GM19238 (cell line): ENCODE results near the gene PPP1R13L.

ENCODE experiments used
- DNase-seq: peaks from one replicate; pipeline ENCODE4 v3.0.0; 2011; ENCODE audit warnings: low spot score; ENCODE audit not compliant: insufficient read length

The PPP1R13L gene

DNA sequence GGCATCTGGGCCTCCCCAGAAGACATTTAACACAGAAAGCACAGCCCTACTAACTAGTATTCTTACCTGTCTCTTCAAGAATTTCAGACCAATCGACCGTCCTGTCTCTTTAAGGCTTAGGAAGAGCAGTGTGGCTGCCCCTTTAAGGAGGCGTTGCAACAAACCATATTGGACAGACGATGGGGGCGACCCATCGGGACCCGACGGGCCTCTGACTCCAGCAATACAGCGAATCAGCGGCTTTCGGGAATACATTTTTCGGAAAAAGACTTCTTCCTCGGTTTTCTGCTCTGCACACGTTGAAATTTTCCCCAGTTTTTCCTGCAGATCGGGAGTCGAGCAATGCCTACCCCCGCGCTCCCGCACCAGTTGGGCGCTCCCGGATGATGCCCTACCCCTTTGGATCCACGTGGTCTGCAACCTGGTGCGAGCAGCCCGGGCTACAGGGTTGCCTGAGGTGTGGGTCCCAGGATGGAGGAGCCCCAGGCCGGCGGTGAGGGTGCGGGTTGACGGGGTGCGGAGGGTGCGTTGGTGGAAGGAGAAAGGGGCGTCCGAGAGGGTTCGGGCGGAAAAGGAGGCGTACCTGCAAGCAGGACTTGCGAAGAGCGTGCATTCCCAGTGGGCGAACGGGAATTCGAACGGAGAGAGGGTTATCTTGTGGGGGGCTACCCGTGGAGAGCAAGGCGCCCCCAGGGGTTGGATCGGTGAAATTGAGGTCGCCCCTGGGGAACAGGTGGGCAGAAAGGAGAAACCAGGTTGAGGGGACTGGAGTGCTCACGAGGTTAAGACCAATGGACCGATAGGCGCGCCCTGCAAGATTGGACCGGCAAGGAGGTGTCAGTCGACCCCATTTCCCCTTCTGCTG lies 1.6 kb upstream of the PPP1R13L start, which contains the start of gene POLR1G:
Gene POLR1G, plus strand, starts transcription at position 419 of the 865 bp plus-strand sequence. Its CDS starts 53 bp downstream, at position 472.
- DNase-seq = peak; percentile 93

DNA sequence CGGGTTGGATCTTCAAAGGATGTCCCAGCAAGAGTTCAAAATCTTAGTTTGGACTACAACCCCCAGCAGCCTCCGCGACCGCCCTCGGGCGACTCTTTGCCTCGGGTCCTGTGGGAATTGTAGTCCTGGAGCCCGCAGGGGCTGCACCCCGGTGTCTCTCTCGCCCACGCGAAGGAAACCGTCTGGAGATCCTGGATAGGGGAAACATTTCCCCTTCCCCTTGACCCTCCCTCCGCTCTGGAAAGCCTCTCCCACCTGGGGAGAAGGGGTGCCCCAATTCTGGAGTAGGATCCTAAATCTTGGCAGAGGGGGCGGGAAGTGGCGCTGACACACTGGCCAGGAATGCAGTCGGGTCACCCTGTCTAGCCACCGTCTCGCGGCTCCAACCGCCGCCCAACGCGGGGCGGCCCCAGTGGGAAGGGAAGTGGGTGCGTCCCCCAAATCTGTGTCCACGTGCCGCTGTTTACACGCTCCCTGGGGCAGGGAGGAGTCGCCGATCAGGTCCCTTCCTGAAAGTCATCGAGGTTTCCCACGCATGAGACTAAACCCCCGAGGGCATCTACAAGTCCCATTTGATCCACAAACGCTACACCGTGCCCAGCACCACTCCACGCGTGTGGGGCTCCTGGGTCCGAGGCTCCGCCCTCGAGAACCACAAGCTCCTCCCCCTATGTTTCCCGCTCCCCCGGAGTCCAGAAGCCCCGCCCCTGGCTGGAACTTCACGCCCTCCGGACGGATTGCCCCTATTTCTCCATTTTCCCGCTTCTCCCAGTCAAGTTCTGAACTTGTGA lies 761 bp upstream of the PPP1R13L start:
- DNase-seq = peak; percentile 92

DNA sequence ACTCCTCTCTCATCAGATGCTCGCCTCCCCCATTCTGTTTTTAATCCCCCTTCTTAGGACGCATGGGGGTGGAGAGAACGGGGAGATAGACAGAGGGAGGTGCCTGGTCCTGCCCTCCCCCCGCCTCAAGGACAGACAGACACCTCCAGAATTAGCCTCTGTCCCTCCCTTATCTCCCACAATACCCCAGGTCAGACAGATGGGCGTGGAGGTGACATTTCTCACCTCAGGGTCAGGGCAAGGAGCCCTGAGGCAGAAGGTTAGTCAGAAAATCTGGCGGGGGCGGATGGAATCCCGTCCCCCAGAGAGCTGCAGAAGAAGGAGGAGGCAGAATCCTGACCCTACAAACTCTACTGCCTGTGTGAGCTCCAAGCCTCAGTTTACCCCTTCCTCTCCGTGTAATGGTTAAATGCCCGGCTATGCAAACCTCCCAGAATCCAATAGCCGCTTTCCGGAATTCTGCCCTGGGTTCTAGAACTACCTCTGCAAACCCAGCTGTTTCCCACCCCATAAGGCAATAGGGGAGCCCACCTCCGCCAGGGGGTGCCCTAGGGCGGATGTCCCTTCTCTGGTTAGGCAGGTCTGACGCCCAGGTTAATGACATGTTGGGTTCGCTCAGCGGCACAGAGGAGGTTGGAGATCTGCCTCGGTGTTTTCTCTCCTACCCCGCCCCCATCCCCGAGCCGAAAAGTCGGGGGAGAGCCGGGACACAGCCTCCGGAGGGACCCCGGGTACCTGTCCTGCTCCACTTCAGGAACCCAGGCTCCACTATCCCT lies 900 bp downstream of the PPP1R13L start:
- peak; percentile 72 for DNase-seq

DNA sequence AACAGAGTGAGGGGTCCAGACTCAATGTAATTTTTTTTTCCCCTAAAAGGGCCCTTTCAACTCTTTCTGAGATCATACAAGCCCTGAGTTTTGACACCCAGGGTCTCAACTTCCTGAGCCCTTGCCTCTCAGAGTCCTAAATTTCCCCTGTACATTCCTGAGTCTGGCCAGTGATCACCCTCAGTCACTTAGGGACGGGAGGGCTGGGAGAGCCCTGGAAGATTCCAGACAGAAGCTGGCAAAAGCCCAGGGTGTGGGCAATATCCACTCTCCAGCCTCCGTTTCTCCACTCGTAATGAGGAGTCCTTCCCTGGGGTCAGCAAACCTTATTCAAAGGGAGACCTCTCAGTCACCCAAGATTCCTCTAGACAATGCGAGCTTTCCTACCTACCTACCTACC lies 1.6 kb downstream of the PPP1R13L start:
- DNase-seq = no peak

DNA sequence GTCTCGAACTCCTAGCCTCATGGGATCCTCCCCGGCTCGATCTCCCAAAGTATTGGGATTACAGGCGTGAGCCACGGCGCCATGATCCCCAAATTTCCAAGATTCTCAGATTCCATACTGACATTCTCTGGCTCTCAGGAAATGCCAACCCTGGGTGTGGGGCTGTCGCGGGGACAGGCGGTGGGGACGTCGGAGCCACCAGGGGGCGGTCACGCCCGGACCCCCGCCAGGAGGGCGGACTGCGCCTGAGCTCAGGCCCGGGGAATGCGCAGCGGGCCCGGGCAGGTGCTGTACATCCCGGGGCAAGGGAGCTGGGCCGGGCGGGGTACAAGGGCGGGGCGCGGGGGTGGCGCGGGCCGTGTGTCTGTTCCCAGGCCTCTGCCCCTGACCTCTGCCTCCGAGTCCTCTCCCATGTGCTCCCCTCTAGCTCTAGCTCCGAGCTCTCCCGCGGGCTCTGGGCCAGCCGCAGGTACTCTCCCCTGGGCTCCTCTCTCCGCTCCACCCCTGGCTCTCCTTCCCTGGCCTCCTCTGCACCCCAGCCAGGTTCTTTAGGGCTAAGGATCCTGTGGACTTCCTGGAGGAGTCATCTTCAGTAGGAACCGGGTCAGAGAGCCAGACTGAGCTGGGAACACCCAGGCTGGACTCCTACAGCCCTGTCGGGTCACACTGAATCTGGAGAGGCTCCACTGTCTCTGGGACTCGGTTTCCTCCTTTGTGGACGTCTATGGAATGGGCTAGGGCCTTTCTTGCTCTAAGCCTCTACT lies 2.4 kb downstream of the PPP1R13L start:
- DNase-seq = no peak

DNA sequence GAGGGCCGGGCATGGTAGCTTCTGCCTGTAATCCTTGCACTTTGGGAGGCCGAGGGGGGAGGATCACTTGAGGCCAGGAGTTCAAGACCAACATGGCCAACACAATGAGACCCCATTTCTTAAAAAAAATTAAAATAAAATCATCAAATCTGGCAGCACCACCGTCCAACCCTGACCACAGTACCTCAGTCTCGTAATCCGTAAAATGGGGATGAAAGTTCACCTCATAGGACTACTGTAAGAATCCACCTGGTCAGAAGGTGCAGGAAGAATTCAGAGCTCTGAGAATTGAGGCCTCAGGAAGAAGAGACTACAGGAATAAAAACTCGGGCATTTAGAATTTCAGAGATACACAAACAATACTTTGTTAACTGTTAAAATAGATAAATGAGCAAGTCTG lies 3.1 kb downstream of the PPP1R13L start:
- DNase-seq = no peak

DNA sequence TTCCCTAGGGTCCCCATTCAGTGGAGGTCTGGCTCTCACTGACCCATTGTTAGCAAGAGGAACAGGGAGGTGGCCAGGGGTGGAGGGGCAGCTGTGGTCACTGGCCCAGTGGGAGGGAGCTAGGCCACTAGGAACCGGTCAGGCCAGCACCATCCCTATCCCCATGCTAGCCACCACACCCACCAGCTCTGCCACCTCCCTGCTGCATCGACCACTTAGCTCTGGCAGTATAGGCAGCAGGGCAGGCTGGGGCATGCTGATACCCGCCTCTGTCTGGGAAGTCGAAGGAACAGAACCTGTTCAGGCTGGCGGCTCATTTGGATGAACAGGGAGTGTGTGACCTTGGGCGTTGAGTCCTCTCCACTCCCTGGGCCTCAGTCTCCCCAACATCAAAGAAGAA lies 4.7 kb downstream of the PPP1R13L start:
- no peak for DNase-seq

DNA sequence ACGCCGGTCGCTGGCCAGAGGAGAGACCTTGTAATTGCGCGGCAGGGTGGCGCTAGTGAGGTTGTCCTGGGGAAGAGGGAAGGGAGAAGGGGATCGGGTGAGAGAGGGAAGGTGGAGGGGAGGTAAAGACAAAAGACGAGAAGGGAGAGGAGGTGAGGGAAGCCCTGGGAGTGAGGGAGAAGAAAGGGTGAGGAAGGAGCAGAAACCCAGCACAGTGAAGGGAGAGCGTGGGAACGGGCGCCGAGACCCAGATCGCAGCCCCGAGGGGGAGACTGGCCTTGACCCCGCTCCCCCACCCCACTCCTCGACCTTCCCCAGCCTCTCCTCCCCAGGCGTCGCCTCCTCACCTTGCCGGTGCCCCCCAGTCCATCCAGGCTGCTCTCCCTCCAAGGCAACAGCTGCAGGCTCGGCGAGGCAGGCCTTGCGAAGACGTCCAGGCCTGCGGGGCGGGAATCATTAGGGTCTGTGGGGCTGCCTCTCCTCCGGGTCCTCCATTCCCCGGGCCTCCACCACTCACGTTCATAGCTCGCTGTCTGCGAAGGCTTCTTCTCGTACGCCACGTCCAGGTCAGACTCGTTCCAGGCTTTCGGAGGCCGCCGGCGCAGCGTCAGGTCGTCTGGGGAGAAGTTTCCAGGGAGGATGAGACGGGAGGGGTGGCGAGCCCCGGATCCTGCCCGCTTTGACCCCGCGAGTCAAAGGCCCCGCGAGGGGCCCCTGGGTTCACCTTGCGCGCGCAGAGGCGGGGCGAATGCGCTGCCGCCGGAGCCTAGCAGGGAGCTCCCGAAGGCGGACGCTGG lies 8.8 kb downstream of the PPP1R13L start:
- DNase-seq = no peak

DNA sequence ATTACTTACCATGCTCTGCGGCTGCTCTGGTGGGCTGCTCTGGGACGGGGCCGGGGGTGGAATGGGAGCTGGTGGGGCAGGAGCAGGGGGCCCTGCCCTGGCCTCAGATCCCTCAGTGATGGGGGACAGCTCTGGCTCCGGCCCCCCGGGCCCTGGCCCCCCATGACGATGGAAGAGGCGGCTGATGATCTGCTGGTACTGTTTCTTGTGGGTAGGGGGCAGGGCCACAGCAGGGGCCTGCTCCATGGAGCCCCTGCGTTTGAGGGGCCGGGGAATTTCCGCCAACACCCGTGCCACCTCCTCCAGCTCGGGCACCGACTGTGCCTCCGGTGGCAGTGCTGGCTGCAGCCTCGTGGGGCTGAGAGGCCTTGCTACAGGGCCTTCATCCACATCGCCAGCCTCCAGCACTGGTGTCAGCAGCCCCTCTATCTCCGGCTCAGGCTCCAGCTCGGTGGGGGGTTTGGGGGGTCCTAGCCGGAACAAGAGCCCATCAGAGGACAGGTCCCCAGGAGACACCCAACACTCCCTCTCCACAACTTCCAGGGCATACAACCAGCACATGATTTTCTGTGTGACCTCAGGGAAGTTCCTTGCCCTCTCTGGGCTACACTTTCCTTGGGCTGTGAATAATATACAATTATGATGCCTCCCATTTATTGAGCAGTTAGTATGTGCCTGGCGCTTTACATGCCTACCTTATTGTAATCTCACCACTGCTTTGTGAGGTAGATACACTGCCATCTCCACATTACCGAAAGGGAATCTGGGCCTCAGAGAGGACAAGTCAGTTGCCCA lies 12.8 kb downstream of the PPP1R13L start:
- DNase-seq = no peak

DNA sequence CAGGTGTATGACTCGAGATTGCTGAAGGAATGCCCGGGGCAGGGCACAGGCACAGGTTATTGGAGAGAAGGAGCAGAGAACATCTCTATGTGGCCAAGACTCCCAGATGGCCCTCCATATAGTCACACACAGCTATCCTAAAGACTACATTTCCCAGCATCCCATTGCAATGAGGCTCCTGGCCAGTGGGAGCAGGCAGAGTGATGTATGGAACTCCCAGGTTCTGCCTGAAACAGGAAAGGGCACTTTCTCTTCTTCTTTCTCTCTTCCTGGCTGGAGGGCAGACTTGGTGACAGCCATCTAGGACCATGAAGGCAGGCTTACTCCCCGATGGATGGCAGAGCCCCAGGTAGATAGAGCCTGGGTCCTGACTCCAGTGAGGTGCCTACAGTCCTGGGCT lies 13.5 kb downstream of the PPP1R13L start:
- no peak for DNase-seq

DNA sequence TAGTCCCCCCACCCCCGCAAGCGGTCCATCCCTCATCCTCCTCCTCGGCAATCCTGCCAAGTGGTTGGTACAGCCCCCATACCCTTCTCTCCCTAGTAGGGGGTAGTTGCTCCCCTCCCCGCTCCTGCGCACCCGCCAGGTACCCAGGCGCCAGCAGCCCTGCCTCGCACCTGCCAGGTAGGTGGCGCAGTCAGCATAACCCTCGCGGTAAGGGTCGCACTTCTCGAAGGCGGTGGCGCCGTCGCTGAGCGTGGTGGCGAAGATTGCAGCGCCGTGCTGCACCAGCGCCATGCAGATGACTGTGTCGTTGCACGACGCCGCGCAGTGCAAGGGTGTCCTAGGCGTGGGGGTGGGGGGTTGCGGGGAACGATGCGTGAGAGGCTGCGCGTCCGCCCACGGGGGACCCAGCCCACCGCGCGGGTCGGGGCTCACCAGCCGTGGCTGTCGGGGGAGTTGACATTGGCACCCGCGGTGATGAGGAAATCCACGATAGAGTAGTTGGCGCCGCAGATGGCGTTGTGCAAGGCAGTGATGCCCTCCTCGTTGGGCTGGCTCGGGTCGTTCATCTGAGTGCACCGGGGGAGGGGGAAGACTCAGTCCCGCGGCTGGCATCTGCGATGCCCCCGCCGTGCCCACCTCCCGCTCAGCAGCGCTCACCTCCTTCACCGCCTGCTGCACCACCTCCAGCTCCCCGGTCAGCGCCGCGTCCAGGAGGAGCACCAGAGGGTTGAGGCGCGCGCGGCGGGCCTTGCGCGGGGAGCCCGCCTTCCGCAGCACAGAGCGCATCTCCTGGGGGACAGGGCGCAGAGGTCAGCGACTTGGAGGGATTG lies 19.3 kb downstream of the PPP1R13L start:
- no peak for DNase-seq

DNA sequence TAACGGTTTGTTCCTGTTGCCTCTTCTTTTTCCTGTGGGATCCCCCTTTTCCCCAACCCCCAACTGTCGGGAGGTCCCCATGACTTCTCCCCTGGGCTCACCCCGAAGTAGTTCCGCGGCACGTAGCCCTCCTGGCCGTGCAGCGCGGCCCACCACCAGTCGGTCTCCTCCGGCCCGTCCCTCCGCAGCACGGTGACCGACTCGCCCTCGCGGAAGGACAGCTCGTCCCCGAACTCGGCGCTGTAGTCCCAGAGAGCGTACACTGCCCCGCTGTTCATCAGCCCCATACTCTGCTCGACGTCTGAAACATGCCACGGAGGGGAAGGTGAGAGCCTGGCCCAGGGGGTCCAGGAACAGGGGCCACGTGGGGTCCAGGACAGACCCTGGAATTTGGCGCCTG lies 22.4 kb downstream of the PPP1R13L start:
- DNase-seq = no peak

DNA sequence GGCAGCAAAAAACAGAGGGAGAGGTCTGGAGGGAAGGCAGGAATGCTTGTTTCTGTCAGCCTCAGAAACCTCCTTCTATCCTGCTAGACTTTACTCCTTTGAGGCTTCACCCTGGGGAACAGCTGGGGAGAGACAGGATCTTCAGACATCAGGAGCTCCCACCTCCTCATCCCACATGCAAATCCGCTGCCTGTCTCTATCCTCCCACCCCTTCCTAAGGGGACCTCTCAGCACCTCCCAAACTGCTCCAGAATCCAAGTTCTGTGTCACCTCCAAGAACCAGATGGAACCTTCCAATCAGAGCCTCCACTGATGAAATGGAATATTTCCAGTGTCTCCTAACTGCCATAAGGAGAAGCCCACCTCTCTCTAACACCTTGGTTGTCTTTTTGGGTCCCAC lies 24.8 kb downstream of the PPP1R13L start:
- DNase-seq = no peak

DNA sequence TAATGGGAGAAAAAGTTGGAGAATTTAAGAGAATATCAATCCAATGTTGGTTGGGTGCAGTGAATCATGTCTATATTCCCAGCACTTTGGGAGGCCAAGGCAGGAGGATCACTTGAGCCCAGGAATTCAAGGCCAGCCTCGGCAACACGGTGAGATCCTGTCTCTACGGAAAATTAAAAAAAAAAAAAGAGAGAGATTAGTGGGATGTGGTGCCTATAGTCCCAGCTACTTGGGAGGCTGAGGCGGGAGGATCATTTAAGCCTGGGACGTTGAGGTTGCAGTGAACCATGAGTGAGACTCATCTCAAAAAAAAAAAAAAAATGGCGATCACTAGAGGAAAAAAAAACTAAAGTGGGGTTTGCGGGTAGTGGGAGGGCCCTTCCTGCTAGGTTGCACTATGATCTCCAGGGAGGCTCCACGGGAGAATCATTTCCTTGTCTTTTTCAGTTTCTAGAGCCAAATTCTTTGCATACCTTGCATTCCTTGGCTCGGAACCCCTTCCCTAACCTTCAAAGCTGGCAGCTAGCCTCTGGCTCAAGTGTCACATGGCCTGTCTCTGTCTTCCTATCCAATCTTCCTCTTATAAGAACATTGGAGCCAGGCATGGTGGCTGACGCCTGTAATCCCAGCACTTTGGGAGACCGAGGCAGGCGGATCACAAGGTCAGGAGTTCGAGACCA lies 28.7 kb downstream of the PPP1R13L start:
- DNase-seq = no peak

DNA sequence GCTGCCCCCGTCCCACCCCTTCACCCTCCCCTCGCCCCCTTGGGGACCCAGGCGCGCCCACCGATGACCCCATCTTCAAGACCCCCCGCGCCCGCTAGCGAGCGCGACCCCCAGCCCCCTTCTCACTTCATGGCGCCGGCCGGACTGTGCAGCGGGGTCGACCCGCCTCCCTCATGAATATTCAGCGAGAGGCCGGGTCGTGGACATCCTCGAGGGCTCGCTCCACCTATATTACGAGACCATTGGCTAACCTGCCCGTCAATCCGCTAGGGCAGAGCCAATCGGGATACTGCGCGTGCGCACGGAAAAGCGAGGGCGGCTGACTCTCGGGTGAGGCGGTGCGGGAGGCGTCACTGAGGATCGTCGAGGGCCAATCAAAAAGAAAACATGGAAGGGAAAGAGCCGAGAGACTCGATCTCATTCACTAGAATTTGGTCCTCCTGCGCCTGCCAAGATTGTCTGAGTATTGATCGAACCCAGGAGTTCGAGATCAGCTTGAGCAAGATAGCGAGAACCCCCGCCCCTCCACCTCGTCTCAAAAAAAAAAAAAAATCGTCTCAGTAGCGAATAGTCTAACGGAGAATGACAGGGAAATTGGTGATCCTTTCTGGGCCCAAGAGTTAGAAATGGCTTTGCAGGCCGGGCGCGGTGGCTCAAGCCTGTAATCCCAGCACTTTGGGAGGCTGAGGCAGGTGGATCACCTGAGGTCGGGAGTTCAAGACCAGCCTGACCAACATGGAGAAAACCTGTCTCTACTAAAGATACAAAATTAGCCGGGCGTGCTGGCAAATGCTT lies 34.3 kb downstream of the PPP1R13L start, which contains the start of gene ERCC2:
Gene ERCC2, minus strand, starts transcription at position 164 of the 795 bp plus-strand sequence. Its CDS starts 33 bp downstream, at position 131.
- peak; percentile 100 for DNase-seq

DNA sequence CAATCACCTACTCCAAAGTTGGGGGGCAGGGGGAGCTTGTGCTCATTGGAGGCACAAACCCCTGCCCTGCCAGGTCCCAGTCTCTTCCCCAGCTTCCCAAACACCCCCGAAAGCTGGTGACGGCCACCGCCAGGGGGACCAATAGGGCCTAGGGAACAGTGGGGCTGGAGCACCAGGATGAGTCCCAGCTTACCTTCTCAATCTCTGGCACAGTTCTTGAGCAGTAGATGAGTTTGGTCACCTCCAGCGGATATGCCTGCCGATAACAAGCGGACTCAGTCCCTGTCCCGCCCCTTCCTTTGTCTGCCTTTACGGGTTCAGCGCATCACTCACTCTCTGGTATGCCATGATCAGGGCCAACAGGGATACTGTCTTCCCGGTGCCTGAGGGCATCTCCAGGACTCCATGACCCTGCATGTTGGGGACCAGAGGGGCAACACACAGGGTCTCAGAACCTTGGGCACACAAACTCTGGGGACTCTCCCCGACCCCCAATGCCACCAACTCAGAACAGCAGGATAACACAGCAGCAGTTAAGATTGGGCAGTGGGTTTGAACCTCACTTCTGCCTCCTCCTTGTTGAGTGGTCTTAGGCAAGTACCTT lies 36.0 kb downstream of the PPP1R13L start:
- DNase-seq = no peak
